ENCODE data around the gene RAB18.

RAB18 gene

GRCh38 chr10:27581225-27581624, 77.1 kb downstream of the RAB18 start:
- Histone ChIP-seq H3K36me3 (ENCODE audit: insufficient read depth) (no peaks in the 10 kb centered on the region), H4K20me1 (ENCODE audit: insufficient read depth) (no peaks in the 10 kb centered on the region)

GRCh38 chr10:27584302-27584701, 80.2 kb downstream of the RAB18 start:
- Histone ChIP-seq H3K9ac (no peak overlapping the region), H3K27me3 (ENCODE audit: insufficient read depth, low read depth) (no peaks in the 10 kb centered on the region), H4K20me1 (ENCODE audit: insufficient read depth) (no peaks in the 10 kb centered on the region), H3K4me2 (no peak overlapping the region), H2AFZ (ENCODE audit: low read depth) (no peak overlapping the region), H3K79me2 (ENCODE audit: insufficient read depth, low read depth) (no peaks in the 10 kb centered on the region), H3K4me1 (ENCODE audit: low read depth, poor library complexity, severe bottlenecking) (no peaks in the 10 kb centered on the region), H3K4me3 (IDR thresholded peaks at IDR 0.05; ENCODE audit: insufficient read depth, low read depth, low read length) (no peak overlapping the region), H3K27ac (no peak overlapping the region), H3K36me3 (ENCODE audit: insufficient read depth) (no peaks in the 10 kb centered on the region)
- TF ChIP-seq CTCF (conservative IDR thresholded peaks at IDR 0.05; ENCODE audit: low read depth, low read length) = no peak

More at GRCh38 chr10:27581225-27581624, 77.1 kb downstream of the RAB18 start:
- no peak overlapping the region for H2AFZ ChIP-seq (ENCODE audit: low read depth)
- TF ChIP-seq CTCF (conservative IDR thresholded peaks at IDR 0.05; ENCODE audit: low read depth, low read length) = no peak
- no peaks in the 10 kb centered on the region for H3K27me3 ChIP-seq (ENCODE audit: insufficient read depth, low read depth)
- H3K9ac ChIP-seq = no peak overlapping the region
- no peaks in the 10 kb centered on the region for H3K79me2 ChIP-seq (ENCODE audit: insufficient read depth, low read depth)
- no peaks in the 10 kb centered on the region for H3K4me1 ChIP-seq (ENCODE audit: low read depth, poor library complexity, severe bottlenecking)
- H3K4me3 ChIP-seq (IDR thresholded peaks at IDR 0.05; ENCODE audit: insufficient read depth, low read depth, low read length) = no peak overlapping the region
- no peak overlapping the region for H3K4me2 ChIP-seq
- no peak overlapping the region for H3K27ac ChIP-seq
